HG03108 (cell line): Measurements from ENCODE around the gene TAF1.
"Not testable (repeated sequence)": the region's sequence is repeated elsewhere in the genome, so short reads cannot be mapped to it uniquely, and the experiment has no call there.

ENCODE experiments used
- ATAC-seq: cut with Tn5 transposase; IDR thresholded peaks from one replicate; pipeline ENCODE4 v1.9.1; 2021; ENCODE audit warnings: moderate library complexity; ENCODE audit not compliant: unreplicated experiment

Gene TAF1

DNA sequence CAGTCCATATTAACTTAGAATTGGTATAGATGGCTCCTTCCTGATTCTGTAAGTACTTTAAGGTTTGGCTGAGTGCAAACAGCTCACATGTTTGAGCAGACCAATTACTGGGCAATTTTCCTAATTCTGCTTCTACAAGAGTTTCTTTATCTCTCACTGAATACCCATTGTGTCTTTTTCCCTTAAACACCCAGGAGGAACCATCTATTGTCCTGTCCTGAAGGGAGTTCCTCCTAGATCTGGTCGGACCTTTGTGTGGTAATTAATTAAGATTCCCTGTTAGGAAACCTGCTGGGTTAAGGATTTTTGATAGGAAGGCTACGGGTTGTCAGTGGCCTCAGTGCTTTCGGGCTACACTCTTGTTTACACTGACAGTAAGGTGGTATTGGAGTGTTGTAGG lies 129.8 kb downstream of the TAF1 start:
- ATAC-seq = not testable (repeated sequence)

DNA sequence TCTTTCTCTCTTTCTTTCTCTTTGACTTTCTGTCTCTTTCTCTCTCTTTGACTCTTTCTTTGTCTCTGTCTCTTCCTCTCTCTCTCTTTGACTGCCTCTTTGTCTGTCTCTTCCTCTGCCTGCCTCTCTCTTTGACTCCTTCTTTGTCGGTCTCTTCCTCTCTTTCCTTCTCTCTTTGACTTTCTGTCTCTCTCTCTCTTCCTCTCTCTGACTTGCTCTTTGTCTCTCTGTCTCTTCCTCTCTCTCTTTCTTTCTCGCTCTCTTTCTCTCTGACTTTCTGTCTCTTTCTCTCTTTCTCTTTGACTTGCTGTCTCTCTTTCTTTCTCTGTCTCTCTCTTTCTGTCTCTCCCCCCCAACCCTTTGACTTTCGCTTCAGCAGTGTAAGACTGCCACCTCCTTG lies 130.3 kb downstream of the TAF1 start:
- no peak for ATAC-seq

DNA sequence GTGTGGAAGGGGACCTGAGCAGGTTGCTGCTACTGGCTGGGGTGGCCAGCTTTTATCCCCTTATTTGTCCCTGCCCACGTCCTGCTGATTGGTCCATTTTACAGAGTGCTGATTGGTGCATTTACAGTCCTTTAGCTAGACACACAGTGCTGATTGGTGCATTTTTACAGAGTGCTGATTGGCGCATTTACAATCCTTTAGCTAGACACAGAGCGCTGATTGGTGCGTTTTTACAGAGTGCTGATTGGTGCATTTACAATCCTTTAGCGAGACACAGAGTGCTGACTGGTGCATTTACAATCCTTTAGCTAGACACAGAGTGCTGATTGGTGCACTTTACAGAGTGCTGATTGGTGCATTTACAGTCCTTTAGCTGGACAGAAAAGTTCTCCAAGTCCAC lies 135.9 kb downstream of the TAF1 start:
- not testable (repeated sequence) for ATAC-seq

DNA sequence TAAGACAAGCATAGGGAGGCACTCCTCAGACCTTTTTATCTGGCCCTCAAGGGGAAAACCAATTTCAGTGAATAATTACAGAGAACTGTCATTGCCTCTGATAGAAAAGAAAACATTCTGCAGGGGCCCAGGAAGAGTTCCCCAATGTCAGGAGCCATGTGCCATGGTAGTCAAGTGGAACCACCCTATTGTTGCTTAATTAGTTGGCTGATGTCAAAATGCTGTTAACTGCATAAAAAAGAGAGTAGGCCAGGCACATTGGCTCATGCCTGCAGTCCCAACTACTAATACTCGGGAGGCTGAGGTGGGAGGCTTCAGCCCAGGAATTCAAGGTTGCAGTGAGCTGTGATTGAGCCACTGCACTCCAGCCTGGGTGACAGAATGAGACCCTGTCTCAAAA lies 138.2 kb downstream of the TAF1 start:
- no peak for ATAC-seq

DNA sequence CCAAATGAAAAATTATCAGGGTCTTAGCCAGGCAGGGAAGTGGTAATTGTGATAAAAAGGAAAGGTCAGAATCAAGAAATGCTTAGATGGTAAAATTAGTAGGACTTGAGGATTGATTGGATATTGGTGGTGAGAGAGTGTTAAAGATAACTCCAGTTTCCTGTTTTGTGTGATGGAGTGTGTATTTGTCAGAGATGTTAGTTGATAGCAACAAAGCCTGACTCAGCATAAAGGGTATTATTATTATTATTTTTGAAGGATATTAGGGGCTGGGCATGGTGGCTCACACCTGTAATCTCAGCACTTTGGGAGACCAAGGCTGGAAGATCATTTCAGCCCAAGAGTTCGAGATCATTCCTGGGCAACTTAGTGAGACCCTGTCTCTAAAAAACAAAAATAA lies 143.1 kb downstream of the TAF1 start:
- no peak for ATAC-seq

DNA sequence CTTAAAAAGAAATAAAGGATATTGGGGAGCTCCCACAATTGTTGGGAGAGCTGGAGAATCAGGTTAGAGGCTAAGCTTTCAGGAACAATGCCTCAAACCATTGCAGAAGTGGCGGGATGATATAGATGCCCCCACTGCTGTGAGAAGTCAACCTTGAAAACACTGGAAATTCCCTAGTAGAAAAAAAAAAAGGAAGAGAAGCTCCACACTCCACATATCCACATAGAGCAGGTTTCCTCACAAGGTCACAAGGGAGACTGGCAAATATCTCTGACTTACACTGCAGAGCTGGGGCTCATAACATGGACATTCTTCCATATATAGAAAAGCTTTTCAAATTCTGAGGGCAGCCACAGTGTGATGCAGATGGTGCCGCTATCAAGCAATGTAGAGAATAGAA lies 144.0 kb downstream of the TAF1 start:
- no peak for ATAC-seq

DNA sequence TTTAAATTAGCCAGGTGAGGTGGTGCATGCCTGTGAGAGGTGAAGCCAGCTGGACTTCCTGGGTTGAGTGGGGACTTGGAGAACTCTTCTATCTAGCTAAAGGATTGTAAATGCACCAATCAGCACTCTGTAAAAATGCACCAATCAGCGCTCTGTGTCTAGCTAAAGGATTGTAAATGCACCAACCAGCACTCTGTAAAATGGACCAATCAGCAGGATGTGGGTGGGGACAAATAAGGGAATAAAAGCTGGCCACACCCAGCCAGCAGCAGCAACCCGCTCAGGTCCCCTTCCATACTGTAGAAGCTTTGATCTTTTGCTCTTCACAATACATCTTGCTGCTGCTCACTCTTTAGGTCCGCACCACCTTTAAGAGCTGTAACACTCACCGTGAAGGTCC lies 147.6 kb downstream of the TAF1 start:
- ATAC-seq = not testable (repeated sequence)

DNA sequence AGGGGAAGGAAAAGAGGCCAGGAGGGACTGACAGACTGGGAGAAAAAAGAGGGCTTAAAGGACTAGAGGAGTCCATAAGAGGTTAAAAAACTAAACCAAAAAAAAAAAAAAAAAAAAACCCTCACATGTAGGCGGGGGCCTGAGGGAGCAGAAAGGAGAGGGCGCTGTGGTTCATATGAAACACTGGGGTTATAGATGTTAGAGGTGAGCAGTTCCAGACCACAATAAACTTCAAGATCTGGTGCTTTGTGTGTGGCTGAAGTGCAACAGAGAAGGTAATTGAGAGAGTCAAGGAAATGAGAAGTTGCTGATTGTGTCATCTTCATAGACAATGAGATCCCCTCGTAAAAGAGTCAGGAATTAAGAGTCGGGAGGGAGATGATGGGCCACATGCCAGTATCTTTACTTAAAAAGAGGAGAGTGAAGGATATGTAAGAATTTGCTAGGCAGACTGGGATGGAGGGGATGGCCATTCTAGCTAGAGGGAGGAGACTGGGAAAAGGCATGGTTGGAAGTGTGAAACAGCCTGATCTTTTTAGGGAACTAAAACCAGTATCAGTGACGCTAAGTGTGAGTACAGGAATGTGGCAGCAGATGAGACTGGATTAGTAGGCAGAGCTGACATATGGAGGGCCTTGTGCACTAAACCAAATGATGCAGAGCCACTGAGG lies 148.3 kb downstream of the TAF1 start:
- no peak for ATAC-seq

DNA sequence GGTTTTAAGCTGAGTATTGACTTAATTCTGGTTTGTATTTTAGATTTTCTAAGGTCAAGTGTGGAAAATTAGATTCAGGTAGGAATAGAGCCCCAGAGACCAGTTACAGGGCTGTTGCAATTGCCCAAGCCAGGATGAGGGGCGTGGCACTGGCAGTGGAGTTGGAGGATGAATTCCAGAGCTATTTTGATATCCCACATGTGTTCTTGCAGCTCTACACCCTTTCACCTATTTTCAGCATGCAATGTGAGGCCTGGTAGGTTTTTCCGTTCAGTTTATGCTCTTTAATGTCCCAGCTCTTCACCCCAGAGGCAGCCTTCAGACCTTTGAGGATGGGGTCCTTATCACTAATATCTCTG lies 148.9 kb downstream of the TAF1 start:
- ATAC-seq = no peak
